Trophoblast cell (in vitro differentiated cells and primary cell): Measurements from ENCODE around the gene CNTRL.
"Not testable (repeated sequence)": the region's sequence is repeated elsewhere in the genome, so short reads cannot be mapped to it uniquely, and the experiment has no call there.

Source experiments
- DNase-seq, 2 donors: peaks; one replicate each; pipeline ENCODE4 v3.0.0-alpha.2; 2016
- H2AFZ ChIP-seq: 2 replicates; pipeline ENCODE4 v1.6.1; 2013; ENCODE audit warnings: low read length, moderate library complexity, mild to moderate bottlenecking; ENCODE audit not compliant: insufficient read depth, poor library complexity
- H2AK5ac ChIP-seq: 2 replicates; pipeline ENCODE4 v1.6.1; 2013; ENCODE audit warnings: mild to moderate bottlenecking, low read length
- H2BK120ac ChIP-seq: 2 replicates; pipeline ENCODE4 v1.6.1; 2013; ENCODE audit warnings: low read length, mild to moderate bottlenecking, moderate library complexity; ENCODE audit not compliant: insufficient read depth, poor library complexity
- H2BK12ac ChIP-seq: 2 replicates; pipeline ENCODE4 v1.6.1; 2013; ENCODE audit warnings: mild to moderate bottlenecking, low read length, moderate library complexity
- H2BK5ac ChIP-seq: 2 replicates; pipeline ENCODE4 v1.6.1; 2013; ENCODE audit warnings: low read length, low read depth, moderate library complexity, mild to moderate bottlenecking; ENCODE audit not compliant: poor library complexity
- H3K14ac ChIP-seq: 2 replicates; pipeline ENCODE4 v1.6.1; 2013; ENCODE audit warnings: mild to moderate bottlenecking, low read length
- H3K18ac ChIP-seq: 2 replicates; pipeline ENCODE4 v1.6.1; 2013; ENCODE audit warnings: mild to moderate bottlenecking, low read length
- H3K23ac ChIP-seq: 2 replicates; pipeline ENCODE4 v1.6.1; 2013; ENCODE audit warnings: low read length
- H3K27ac ChIP-seq: 2 replicates; pipeline ENCODE4 v1.5.1; 2013; ENCODE audit warnings: low read depth, mild to moderate bottlenecking, inconsistent platforms, low read length, moderate library complexity
- H3K27me3 ChIP-seq: 2 replicates; pipeline ENCODE4 v1.6.1; 2013; ENCODE audit warnings: inconsistent platforms, mild to moderate bottlenecking, low read length, moderate library complexity; ENCODE audit not compliant: insufficient read depth
- H3K36me3 ChIP-seq, 2 experiments: 1 replicate in 1 of 2; 2 replicates in 1 of 2; pipeline ENCODE4 v1.6.1; 2013; ENCODE audit warnings: low read length in 2 of 2, mild to moderate bottlenecking in 2 of 2, moderate library complexity in 1 of 2; ENCODE audit not compliant: insufficient read depth in 2 of 2, control insufficient read depth in 1 of 2
- H3K4ac ChIP-seq: 2 replicates; pipeline ENCODE4 v1.6.1; 2013; ENCODE audit warnings: low read depth, mild to moderate bottlenecking, low read length, moderate library complexity
- H3K4me1 ChIP-seq, 2 experiments: 1 replicate in 1 of 2; 2 replicates in 1 of 2; pipeline ENCODE4 v1.6.1; 2013; ENCODE audit warnings: low read length in 2 of 2, mild to moderate bottlenecking in 2 of 2, moderate library complexity in 1 of 2; ENCODE audit not compliant: insufficient read depth in 2 of 2, control insufficient read depth in 1 of 2
- H3K4me2 ChIP-seq: 2 replicates; pipeline ENCODE4 v1.6.1; 2013; ENCODE audit warnings: inconsistent platforms, mild to moderate bottlenecking, low read length, moderate library complexity
- H3K4me3 ChIP-seq: 2 replicates; pipeline ENCODE4 v1.5.1; 2013; ENCODE audit warnings: mild to moderate bottlenecking, low read depth, low read length, inconsistent platforms
- H3K79me1 ChIP-seq: one replicate; pipeline ENCODE4 v1.6.1; 2013; ENCODE audit warnings: low read length
- H3K79me2 ChIP-seq: 2 replicates; pipeline ENCODE4 v1.6.1; 2013; ENCODE audit warnings: low read length, mild to moderate bottlenecking; ENCODE audit not compliant: control insufficient read depth, insufficient read depth, poor library complexity
- H3K9ac ChIP-seq: 2 replicates; pipeline ENCODE4 v1.6.1; 2013; ENCODE audit warnings: mild to moderate bottlenecking, low read length
- H3K9me3 ChIP-seq: 2 replicates; pipeline ENCODE4 v1.6.1; 2013; ENCODE audit warnings: low read depth, mild to moderate bottlenecking, control low read depth, inconsistent platforms, low read length; ENCODE audit not compliant: insufficient read depth
- H4K12ac ChIP-seq: 2 replicates; pipeline ENCODE4 v1.6.1; 2013; ENCODE audit warnings: low read depth, mild to moderate bottlenecking, low read length, moderate library complexity
- H4K8ac ChIP-seq: 2 replicates; pipeline ENCODE4 v1.6.1; 2013; ENCODE audit warnings: low read depth, mild to moderate bottlenecking, low read length, moderate library complexity
- H4K91ac ChIP-seq: one replicate; pipeline ENCODE4 v1.6.1; 2013; ENCODE audit warnings: low read depth, mild to moderate bottlenecking, low read length, moderate library complexity
- WGBS: extraction: QIAGEN DNeasy Blood & Tissue Kit; methylation state at CpG from one replicate; pipeline ENCODE4 v1.1.7; 2013; ENCODE audit warnings: missing lambda C conversion rate; ENCODE audit not compliant: insufficient read length, insufficient coverage; ENCODE audit errors: extremely low coverage; 5-methylcytosine and 5-hydroxymethylcytosine counted together

Gene CNTRL

GRCh38 chr9:121173501-121173900 is 98.7 kb downstream of the CNTRL start:
- no peak overlapping the region for H4K12ac ChIP-seq
- no peaks in the 10 kb centered on the region for H3K4me1 ChIP-seq
- H4K8ac ChIP-seq: no peak overlapping the region
- no peaks in the 10 kb centered on the region for H3K79me1 ChIP-seq
- H3K27me3 ChIP-seq: no peaks in the 10 kb centered on the region
- H3K36me3 ChIP-seq: peaks cover 18 to 24% of the 10 kb centered on the region in 2 experiments
- no peak overlapping the region for H3K27ac ChIP-seq
- H3K4me3 ChIP-seq: no peak overlapping the region
- no peaks in the 10 kb centered on the region for H3K9me3 ChIP-seq
- no peak overlapping the region for H3K4ac ChIP-seq
- no peaks in the 10 kb centered on the region for H3K79me2 ChIP-seq
- no peak overlapping the region for H2AK5ac ChIP-seq
- no peak overlapping the region for H2AFZ ChIP-seq
- H3K9ac ChIP-seq: no peak overlapping the region
- H4K91ac ChIP-seq: no peak overlapping the region
- no peak overlapping the region for H3K23ac ChIP-seq
- no peak overlapping the region for H2BK5ac ChIP-seq
- H3K14ac ChIP-seq: no peak overlapping the region
- H2BK120ac ChIP-seq: no peak overlapping the region
- no peak overlapping the region for H3K4me2 ChIP-seq
- no peak overlapping the region for H2BK12ac ChIP-seq
- WGBS: no CpG with 5 or more reads among the region's 7 CpGs
- DNase-seq: no peak
- H3K18ac ChIP-seq: no peak overlapping the region

- Histone ChIP-seq H2BK5ac (no peak overlapping the region), H3K9me3 (no peaks in the 10 kb centered on the region), H2BK12ac (no peak overlapping the region), H3K36me3 (peaks cover 5 to 17% of the 10 kb centered on the region in 2 experiments), H3K79me2 (no peaks in the 10 kb centered on the region), H4K91ac (no peak overlapping the region), H3K27ac (no peak overlapping the region), H3K27me3 (no peaks in the 10 kb centered on the region), H3K4me2 (no peak overlapping the region), H2AK5ac (no peak overlapping the region), H3K14ac (no peak overlapping the region), H3K4me1 (peaks cover 0 to 3% of the 10 kb centered on the region in 2 experiments), H4K8ac (no peak overlapping the region), H3K4me3 (no peak overlapping the region), H3K9ac (no peak overlapping the region), H3K18ac (no peak overlapping the region), H3K4ac (no peak overlapping the region), H2AFZ (no peak overlapping the region), H3K79me1 (no peaks in the 10 kb centered on the region), H4K12ac (no peak overlapping the region), H3K23ac (no peak overlapping the region), H2BK120ac (no peak overlapping the region)
- WGBS: 100% methylated on average over 1 of the region's 6 CpGs
- DNase-seq: no peak
Measured at GRCh38 chr9:121178676-121179372, 104.1 kb downstream of the CNTRL start.

- not testable (repeated sequence) for H3K9ac ChIP-seq, H3K79me2 ChIP-seq, DNase-seq, H3K23ac ChIP-seq, H3K27me3 ChIP-seq, H3K4ac ChIP-seq, H4K8ac ChIP-seq, H3K9me3 ChIP-seq, H3K18ac ChIP-seq, H4K91ac ChIP-seq, H4K12ac ChIP-seq, H2BK120ac ChIP-seq, H3K4me3 ChIP-seq, H2AFZ ChIP-seq, H3K4me2 ChIP-seq, H3K14ac ChIP-seq, H3K79me1 ChIP-seq, H2AK5ac ChIP-seq, H2BK5ac ChIP-seq, H3K4me1 ChIP-seq, H3K27ac ChIP-seq, H2BK12ac ChIP-seq
- peaks cover 5 to 17% of the 10 kb centered on the region in 2 experiments for H3K36me3 ChIP-seq
- whole genome bisulfite sequencing: no CpG with 5 or more reads among the region's 1 CpG
Measured at GRCh38 chr9:121179373-121179721, 104.6 kb downstream of the CNTRL start.

- H3K4me2 ChIP-seq: no peak overlapping the region
- no peak overlapping the region for H3K18ac ChIP-seq
- no peak overlapping the region for H3K4me3 ChIP-seq
- H3K27me3 ChIP-seq: no peaks in the 10 kb centered on the region
- peaks cover 5 to 15% of the 10 kb centered on the region in 2 experiments for H3K36me3 ChIP-seq
- peaks cover 0 to 8% of the 10 kb centered on the region in 2 experiments for H3K4me1 ChIP-seq
- H3K79me2 ChIP-seq: no peaks in the 10 kb centered on the region
- no peak overlapping the region for H2AFZ ChIP-seq
- H3K27ac ChIP-seq: no peak overlapping the region
- H3K9me3 ChIP-seq: no peaks in the 10 kb centered on the region
- no peak overlapping the region for H4K12ac ChIP-seq
- no peak overlapping the region for H2BK5ac ChIP-seq
- no peak overlapping the region for H2BK120ac ChIP-seq
- H3K14ac ChIP-seq: no peak overlapping the region
- H3K79me1 ChIP-seq: no peaks in the 10 kb centered on the region
- no peak overlapping the region for H4K8ac ChIP-seq
- H3K4ac ChIP-seq: no peak overlapping the region
- no peak overlapping the region for H2BK12ac ChIP-seq
- no CpG with 5 or more reads among the region's 3 CpGs for WGBS
- H3K9ac ChIP-seq: no peak overlapping the region
- H4K91ac ChIP-seq: no peak overlapping the region
- no peak overlapping the region for H2AK5ac ChIP-seq
- DNase-seq: no peak
- no peak overlapping the region for H3K23ac ChIP-seq
Measured at GRCh38 chr9:121179930-121180681, 105.4 kb downstream of the CNTRL start.
